Renal cortex interstitium (tissue), 15 donors: Measurements from ENCODE around the gene CEP135. TPM values are rescaled to one million over a fixed set of nuclear protein-coding genes. Genes with fewer than 3 reads are reported as not detected.

ENCODE experiments used
- DNase-seq, 11 donors: peaks; one replicate each; pipeline ENCODE4 v3.0.0-alpha.2; 2013; ENCODE audit warnings: low read depth in 9 of 11, low spot score in 4 of 11; ENCODE audit errors: extremely low read depth in 1 of 11
- long read RNA-seq, 16 experiments: transcript quantifications; one replicate each; lab custom pipeline, GENCODE V29; 2026
- polyA plus RNA-seq, 3 donors: library from polyadenylated mRNA; unstranded; fragments of 120-200 nt; gene quantifications; one replicate each; pipeline ENCODE4 v1.2.1, GENCODE V29; 2013; ENCODE audit not compliant: insufficient read length in 3 of 3

The CEP135 gene, protein sequence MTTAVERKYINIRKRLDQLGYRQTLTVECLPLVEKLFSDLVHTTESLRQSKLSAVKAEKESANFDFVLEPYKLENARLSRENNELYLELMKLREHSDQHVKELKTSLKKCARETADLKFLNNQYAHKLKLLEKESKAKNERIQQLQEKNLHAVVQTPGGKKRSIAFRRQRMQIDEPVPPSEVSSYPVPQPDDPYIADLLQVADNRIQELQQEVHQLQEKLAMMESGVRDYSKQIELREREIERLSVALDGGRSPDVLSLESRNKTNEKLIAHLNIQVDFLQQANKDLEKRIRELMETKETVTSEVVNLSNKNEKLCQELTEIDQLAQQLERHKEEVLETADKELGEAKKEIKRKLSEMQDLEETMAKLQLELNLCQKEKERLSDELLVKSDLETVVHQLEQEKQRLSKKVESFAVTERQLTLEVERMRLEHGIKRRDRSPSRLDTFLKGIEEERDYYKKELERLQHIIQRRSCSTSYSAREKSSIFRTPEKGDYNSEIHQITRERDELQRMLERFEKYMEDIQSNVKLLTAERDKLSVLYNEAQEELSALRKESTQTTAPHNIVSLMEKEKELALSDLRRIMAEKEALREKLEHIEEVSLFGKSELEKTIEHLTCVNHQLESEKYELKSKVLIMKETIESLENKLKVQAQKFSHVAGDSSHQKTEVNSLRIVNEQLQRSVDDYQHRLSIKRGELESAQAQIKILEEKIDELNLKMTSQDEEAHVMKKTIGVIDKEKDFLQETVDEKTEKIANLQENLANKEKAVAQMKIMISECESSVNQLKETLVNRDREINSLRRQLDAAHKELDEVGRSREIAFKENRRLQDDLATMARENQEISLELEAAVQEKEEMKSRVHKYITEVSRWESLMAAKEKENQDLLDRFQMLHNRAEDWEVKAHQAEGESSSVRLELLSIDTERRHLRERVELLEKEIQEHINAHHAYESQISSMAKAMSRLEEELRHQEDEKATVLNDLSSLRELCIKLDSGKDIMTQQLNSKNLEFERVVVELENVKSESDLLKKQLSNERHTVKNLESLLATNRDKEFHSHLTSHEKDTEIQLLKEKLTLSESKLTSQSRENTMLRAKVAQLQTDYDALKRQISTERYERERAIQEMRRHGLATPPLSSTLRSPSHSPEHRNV
- 10 to 100 TPM; 14.1 to 23.8 (median 18.3) TPM for polyA plus RNA-seq
- long read RNA-seq, donor 1: 0 reads
- long read RNA-seq, donor 2: 0 reads
- long read RNA-seq, donor 3, full-length matches to known transcripts: 1 of 1 reads
- long read RNA-seq, donor 3, partial matches to known transcripts: 0 of 1 reads
- long read RNA-seq, donor 3, other reads (novel, unspliced or antisense): 0 of 1 reads
- long read RNA-seq, donor 4, partial matches to known transcripts: 5 of 5 reads
- long read RNA-seq, donor 4, other reads (novel, unspliced or antisense): 0 of 5 reads
- long read RNA-seq, donor 5: 0 reads
- long read RNA-seq, donor 6, partial matches to known transcripts: 16 of 17 reads
- long read RNA-seq, donor 6, other reads (novel, unspliced or antisense): 0 of 17 reads
- long read RNA-seq, donor 7: 0 reads
- long read RNA-seq, donor 8: 0 reads
- long read RNA-seq, donor 9, full-length matches to known transcripts: 1 of 1 reads
- long read RNA-seq, donor 9, partial matches to known transcripts: 0 of 1 reads
- long read RNA-seq, donor 9, other reads (novel, unspliced or antisense): 0 of 1 reads
- long read RNA-seq, donor 10: 0 reads
- long read RNA-seq, donor 11, full-length matches to known transcripts: 2 of 2 reads
- long read RNA-seq, donor 11, partial matches to known transcripts: 0 of 2 reads
- long read RNA-seq, donor 11, other reads (novel, unspliced or antisense): 0 of 2 reads
- long read RNA-seq, donor 12: 0 reads
- long read RNA-seq, donor 13: 0 reads
- long read RNA-seq, donor 14: 0 reads
- long read RNA-seq, donor 15: 0 reads
- long read RNA-seq, donor 16, full-length matches to known transcripts: 3 of 35 reads
- long read RNA-seq, donor 16, partial matches to known transcripts: 32 of 35 reads
- long read RNA-seq, donor 16, other reads (novel, unspliced or antisense): 0 of 35 reads

DNA sequence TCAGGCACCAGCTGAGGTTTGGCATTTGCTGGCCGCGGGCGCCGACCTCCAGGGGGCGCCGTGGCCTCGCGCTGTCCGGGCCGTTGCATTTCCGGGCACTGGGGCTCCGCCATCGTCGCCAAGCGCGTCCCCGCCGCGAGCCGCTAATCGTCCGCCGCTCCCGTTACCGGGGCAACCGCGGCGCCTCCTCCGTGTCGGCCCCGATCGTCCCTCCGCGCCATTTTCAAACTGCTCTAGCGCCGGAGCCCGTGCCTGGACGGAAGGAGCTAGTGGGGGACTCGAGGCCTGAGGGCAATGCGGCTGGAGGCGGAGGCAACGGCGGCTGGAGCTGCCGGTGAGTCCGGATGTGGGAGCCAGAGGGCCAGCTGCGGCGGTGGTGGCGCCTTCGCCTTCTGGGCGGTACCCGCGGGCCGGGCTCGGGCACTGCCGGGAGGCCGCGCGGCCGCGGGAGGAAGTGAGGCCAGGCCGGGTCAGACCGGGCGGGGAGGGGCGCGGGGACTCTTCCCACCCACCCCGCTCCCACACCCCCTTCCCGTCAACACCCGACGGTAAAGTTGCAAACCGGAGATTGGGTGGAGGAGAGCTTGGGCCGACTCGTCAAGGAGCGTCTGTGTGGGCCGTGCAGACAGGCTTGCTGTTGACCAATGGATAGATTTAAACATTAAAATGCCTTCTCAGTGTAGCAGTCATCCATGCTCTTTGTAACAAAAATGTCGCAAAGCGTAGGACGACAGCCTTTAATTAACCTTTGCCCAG, at the start of gene CEP135:
CEP135 (plus strand) TSS at position 220 of the 756 bp plus-strand sequence. CDS start 3,186 bp downstream, outside the sequence.
- peak; percentile 83 to 94 (median 91) for DNase-seq

GRCh38 chr4:55902677-55903076, 46.1 kb upstream of the CEP135 start:
- DNase-seq: no peak

DNA sequence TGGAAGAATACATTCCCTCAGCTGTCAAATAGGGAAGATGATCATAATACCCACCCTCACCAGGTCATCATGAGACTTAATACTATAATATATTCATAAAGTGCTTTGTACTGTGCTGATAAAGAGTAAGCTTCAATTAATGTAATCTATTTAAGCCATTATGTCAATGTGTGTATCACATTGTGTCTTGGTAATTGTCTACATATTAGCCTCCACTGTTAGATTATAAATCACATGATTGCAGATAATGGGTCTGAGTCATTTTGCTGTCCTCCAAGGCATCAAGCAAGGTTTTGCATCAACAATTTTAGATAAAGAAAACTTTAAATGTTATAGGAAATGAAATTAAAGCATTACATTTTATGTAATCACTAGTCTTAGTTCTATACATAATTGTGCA, 45.2 kb upstream of the CEP135 start:
- DNase-seq: no peak

DNA sequence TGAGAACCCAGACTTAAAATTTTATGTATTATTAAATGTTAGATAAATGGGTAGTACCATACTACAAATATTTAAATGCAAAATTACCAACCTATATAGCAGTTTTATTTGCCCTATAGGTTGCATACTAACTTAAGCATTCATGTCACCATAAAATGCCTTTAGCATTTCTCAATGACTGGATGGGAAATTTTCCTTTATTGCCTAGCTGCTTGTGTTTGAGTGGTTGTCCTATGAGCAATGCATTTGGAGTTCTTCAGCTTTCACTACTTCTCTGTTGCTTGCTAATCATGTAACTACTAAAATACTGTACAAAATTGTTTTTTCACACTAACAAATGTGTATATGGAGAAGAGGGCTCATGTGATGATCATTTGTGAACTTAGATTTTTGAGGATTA, 44.2 kb upstream of the CEP135 start:
- no peak for DNase-seq

DNA sequence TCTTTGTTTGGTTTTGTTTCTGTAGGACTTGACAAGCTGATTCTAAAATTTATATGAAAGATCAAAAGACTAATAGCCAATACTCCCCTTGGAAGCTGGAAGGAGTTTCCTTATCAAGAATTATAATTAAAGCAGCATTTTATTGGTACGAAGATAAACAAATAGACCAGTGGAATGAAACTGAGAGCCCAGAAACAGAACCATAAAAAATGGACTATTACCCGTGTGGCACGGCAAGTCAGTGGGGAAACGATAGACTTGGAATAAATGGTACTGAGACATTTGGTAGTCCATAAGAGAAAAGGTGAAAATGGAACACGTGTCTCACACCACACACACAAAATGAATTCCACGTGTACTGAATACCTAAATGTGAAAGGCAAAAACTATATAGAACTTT, 42.4 kb upstream of the CEP135 start:
- DNase-seq: no peak

DNA sequence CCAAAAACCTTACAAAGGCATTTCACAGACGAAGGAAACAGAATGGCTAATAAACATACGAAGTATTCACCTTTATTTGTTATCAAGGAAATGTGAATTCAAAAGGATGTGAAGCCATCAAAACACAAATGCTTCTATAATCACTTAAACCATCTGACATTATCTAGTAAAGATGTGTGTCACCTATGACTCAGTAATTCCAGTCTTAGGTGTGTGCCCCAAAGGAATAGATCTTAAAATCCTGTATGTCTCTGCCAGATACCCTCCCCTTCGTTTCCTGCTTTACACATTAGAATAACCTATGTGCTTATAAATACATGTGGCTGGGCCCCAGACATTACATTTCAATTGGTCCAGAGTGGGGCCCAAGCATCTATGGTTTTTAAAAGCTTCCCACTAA, 41.8 kb upstream of the CEP135 start:
- no peak for DNase-seq

DNA sequence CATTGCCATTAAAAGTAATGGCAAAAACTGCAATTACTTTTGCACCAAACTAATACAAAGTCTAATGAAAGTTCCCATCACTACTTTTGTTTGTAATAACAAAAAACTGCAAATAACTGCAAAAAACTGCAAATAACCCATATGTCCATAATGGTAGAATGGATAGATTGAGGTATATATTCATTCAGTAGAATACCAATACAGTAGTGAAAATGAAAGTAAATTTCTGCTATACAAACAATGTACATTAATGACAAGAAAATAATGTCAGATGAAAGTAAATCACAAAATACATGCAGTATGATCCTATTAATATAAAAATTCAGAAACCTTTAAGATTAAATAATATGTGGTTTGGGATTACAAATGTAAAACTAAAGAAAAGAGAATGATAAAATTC, 41.3 kb upstream of the CEP135 start:
- no peak for DNase-seq

- no peak for DNase-seq
These were observed 38.6 kb upstream of the CEP135 start for GRCh38 chr4:55910140-55910539.

DNA sequence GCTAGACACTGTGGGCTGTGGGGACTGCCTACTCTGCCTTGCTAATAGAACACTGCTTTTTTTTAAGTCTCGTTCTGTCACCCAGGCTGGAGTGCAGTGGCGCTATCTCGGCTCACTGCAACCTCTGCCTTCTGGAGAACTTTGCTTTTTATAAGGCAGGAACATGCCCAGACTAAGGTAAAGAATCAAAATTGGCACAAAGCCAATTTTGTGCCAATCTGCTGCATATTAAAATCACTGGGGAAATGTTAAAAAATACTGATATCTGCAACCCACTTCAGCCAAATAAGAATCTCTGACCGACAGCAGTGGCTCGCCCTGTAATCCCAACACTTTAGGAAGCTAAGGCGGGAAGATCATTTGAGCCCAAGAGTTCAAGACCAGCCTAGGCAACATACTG, 36.5 kb upstream of the CEP135 start:
- no peak for DNase-seq

GRCh38 chr4:55920571-55920970, 28.2 kb upstream of the CEP135 start:
- no peak for DNase-seq

- no peak for DNase-seq
These were observed 27.7 kb upstream of the CEP135 start for GRCh38 chr4:55921093-55921492.

DNA sequence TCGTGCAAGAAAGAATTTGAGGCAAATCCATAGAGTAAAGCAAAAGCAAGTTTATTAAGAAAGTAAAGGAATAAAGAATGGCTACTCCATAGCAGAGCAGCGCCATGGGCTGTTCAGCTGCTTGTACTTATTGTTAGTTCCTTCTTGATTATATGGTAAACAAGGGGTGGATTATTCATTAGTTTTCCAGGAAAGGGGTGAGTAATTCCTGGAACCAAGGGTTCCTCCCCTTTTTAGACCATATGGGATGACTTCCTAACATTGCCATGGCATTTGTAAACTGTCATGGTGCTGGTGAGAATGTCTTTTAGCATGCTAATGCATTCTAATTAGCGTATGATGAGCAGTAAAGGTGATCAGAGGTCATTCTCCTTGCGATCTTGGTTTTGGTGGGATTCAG, 23.5 kb upstream of the CEP135 start:
- no peak for DNase-seq

GRCh38 chr4:55926610-55927009, 22.1 kb upstream of the CEP135 start:
- no peak for DNase-seq

GRCh38 chr4:55927803-55928437, 20.8 kb upstream of the CEP135 start:
- DNase-seq: no peak

DNA sequence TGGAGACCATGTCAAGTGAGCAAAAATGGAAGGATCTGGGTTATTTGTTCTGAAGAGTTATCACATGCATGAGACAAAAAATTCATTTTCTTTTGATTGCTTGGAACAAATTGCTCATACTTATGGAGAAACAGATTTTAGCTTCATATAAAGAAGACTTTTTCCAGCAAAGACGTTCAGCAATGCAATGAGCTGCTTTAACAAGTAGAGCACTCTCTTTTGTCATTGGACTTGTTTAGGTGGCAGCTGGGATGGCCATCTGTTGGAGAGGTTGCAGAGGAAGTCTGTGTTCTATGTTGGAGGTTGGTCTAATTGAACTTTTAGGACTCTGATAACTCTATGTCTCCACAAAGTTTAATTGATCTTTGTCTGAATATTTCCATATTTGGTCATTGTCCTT, 19.9 kb upstream of the CEP135 start:
- no peak for DNase-seq

DNA sequence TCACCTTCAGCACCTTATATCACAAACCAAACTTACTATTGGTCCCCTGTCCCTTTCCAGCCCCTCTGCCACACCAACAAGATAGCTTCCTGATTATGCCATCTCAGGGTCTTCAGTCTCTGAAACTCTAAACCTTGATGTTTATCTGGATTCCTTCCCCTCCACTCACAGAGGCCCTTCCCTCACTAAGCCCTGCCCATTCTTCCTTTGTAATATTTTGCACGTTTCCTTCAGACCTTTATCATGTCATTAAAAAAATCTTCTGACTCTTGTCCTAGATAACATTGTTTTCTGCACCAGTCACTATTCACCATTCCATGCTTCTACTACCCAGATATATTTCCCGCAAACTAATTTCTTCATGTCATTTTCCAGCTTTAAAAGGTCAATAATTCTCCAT, 17.7 kb upstream of the CEP135 start:
- DNase-seq: no peak

GRCh38 chr4:55931833-55932232, 16.9 kb upstream of the CEP135 start:
- no peak for DNase-seq
